HG03442 (cell line): Measurements from ENCODE around the gene LY6G5C.
"Not testable (repeated sequence)": the region's sequence is repeated elsewhere in the genome, so short reads cannot be mapped to it uniquely, and the experiment has no call there.

Experiments
- ATAC-seq: cut with Tn5 transposase; IDR thresholded peaks from one replicate; pipeline ENCODE4 v1.9.1; 2021; ENCODE audit warnings: mild to moderate bottlenecking, moderate library complexity; ENCODE audit not compliant: unreplicated experiment

The LY6G5C gene

GRCh38 chr6:31715022-31715958 lies 34.4 kb upstream of the LY6G5C start, which contains the start of gene LY6G6D:
LY6G6D (plus strand) TSS chr6:31715348; CDS start chr6:31715356, 8 bp downstream.
- no peak for ATAC-seq

GRCh38 chr6:31713991-31714684 lies 33.3 kb upstream of the LY6G5C start:
- ATAC-seq, result no peak

- ATAC-seq, result no peak
Measured at GRCh38 chr6:31713465-31713864, 32.6 kb upstream of the LY6G5C start.

- no peak for ATAC-seq
Measured at GRCh38 chr6:31712296-31712695, 31.4 kb upstream of the LY6G5C start.

GRCh38 chr6:31711233-31711632 lies 30.4 kb upstream of the LY6G5C start:
- ATAC-seq, result no peak

GRCh38 chr6:31710523-31711219 lies 29.8 kb upstream of the LY6G5C start:
- no peak for ATAC-seq

GRCh38 chr6:31709157-31709556 lies 28.3 kb upstream of the LY6G5C start:
- not testable (repeated sequence) for ATAC-seq

GRCh38 chr6:31708224-31708623 lies 27.4 kb upstream of the LY6G5C start:
- ATAC-seq, result no peak

GRCh38 chr6:31707701-31708100 lies 26.8 kb upstream of the LY6G5C start:
- no peak for ATAC-seq

GRCh38 chr6:31706599-31706998 lies 25.7 kb upstream of the LY6G5C start, which contains the start of gene LY6G6F:
LY6G6F (plus strand) TSS chr6:31706866; CDS start chr6:31706907, 41 bp downstream.
- no peak for ATAC-seq

GRCh38 chr6:31705931-31706330 lies 25.1 kb upstream of the LY6G5C start:
- ATAC-seq, result no peak

- peak; percentile 86 for ATAC-seq
Measured at GRCh38 chr6:31702819-31703716, 22.2 kb upstream of the LY6G5C start, which contains the start of gene ABHD16A. ABHD16A (minus strand) TSS chr6:31703324; CDS start chr6:31703281, 43 bp downstream.

GRCh38 chr6:31702405-31702818 lies 21.5 kb upstream of the LY6G5C start:
- ATAC-seq, result no peak

- no peak for ATAC-seq
Measured at GRCh38 chr6:31701666-31702404, 21.0 kb upstream of the LY6G5C start.

GRCh38 chr6:31700740-31701401 lies 20.0 kb upstream of the LY6G5C start:
- no peak for ATAC-seq

GRCh38 chr6:31697555-31697954 lies 16.7 kb upstream of the LY6G5C start:
- ATAC-seq, result no peak

- no peak for ATAC-seq
Measured at GRCh38 chr6:31693535-31693934, 12.7 kb upstream of the LY6G5C start.

- ATAC-seq, result no peak
Measured at GRCh38 chr6:31692886-31693285, 12.0 kb upstream of the LY6G5C start.

GRCh38 chr6:31692353-31692752 lies 11.5 kb upstream of the LY6G5C start:
- no peak for ATAC-seq
